IMR-90 (cell line): ENCODE measurements around the gene GPR173. TPM values are rescaled to one million over a fixed set of nuclear protein-coding genes. Genes with fewer than 3 reads are reported as not detected.

Experiments
- ATAC-seq: fragments of 200-7000 bp; cut with Tn5 transposase; 2 replicates; pipeline ENCODE4 v1.9.1; 2020; ENCODE audit warnings: low read depth, mild to moderate bottlenecking, moderate library complexity
- BruUV-seq: library from RNA; stranded (reverse); fragments of 400-500 nt; replicated peaks from 2 replicates; lab custom pipeline; 2021; lab: Mats Ljungman, UMichigan
- CTCF ChIA-PET: fragments of 300-600 bp; formaldehyde crosslinking; extraction: SDS; loops from one replicate; lab custom pipeline; 2021; ENCODE audit warnings: antibody characterized with exemption; lab: Yijun Ruan, JAX
- POLR2A ChIA-PET: fragments of 300-600 bp; sonication (Branson Sonifier 250); formaldehyde crosslinking; loops from one replicate; lab custom pipeline; 2022; ENCODE audit warnings: antibody characterized with exemption; ENCODE audit not compliant: unreplicated experiment; lab: Charles Lee
- DNase-seq: peaks from one replicate; pipeline ENCODE4 v3.0.0; 2013
- H2AFZ ChIP-seq: replicated peaks from 2 replicates; pipeline ENCODE3; 2013; ENCODE audit warnings: low read length, mild to moderate bottlenecking; ENCODE audit not compliant: poor library complexity
- H2AK5ac ChIP-seq: 2 replicates; pipeline ENCODE4 v1.6.1; 2013; ENCODE audit warnings: low read depth, low read length, inconsistent platforms
- H2AK9ac ChIP-seq: replicated peaks from 2 replicates; pipeline ENCODE3; 2013; ENCODE audit warnings: mild to moderate bottlenecking, low read depth, low read length, moderate library complexity; ENCODE audit not compliant: poor library complexity
- H2BK120ac ChIP-seq: 2 replicates; pipeline ENCODE4 v1.6.1; 2013; ENCODE audit warnings: low read depth, low read length, inconsistent platforms
- H2BK15ac ChIP-seq: 3 replicates; pipeline ENCODE4 v1.6.1; 2013; ENCODE audit warnings: low read depth, low read length, inconsistent platforms
- H2BK20ac ChIP-seq: 2 replicates; pipeline ENCODE4 v1.6.1; 2013; ENCODE audit warnings: low read depth, mild to moderate bottlenecking, inconsistent platforms, low read length, moderate library complexity
- H2BK5ac ChIP-seq: 2 replicates; pipeline ENCODE4 v1.6.1; 2013; ENCODE audit warnings: mild to moderate bottlenecking, low read depth, low read length, inconsistent platforms; ENCODE audit not compliant: poor library complexity, severe bottlenecking
- H3K14ac ChIP-seq: replicated peaks from 2 replicates; pipeline ENCODE4 v1.6.1; 2013; ENCODE audit warnings: low read depth, low read length, inconsistent platforms
- H3K18ac ChIP-seq: 2 replicates; pipeline ENCODE4 v1.6.1; 2013; ENCODE audit warnings: low read depth, low read length, control low read depth
- H3K23ac ChIP-seq: 2 replicates; pipeline ENCODE4 v1.6.1; 2013; ENCODE audit warnings: low read depth, low read length, inconsistent platforms
- H3K27ac ChIP-seq: 2 replicates; pipeline ENCODE4 v1.5.1; 2013; ENCODE audit warnings: mild to moderate bottlenecking, control low read depth, low read length; ENCODE audit not compliant: insufficient read depth
- H3K27me3 ChIP-seq: 2 replicates; pipeline ENCODE4 v1.6.1; 2013; ENCODE audit warnings: low read length; ENCODE audit not compliant: control insufficient read depth, insufficient read depth
- H3K36me3 ChIP-seq: 2 replicates; pipeline ENCODE4 v1.6.1; 2013; ENCODE audit warnings: low read length, mixed read lengths; ENCODE audit not compliant: control insufficient read depth, insufficient read depth
- H3K4ac ChIP-seq: 2 replicates; pipeline ENCODE4 v1.6.1; 2013; ENCODE audit warnings: low read depth, low read length, inconsistent platforms
- H3K4me1 ChIP-seq: 2 replicates; pipeline ENCODE4 v1.6.1; 2013; ENCODE audit warnings: low read length, mixed read lengths; ENCODE audit not compliant: control insufficient read depth, insufficient read depth
- H3K4me2 ChIP-seq: 2 replicates; pipeline ENCODE4 v1.6.1; 2013; ENCODE audit warnings: low read depth, mild to moderate bottlenecking, control low read depth, low read length, moderate library complexity
- H3K4me3 ChIP-seq: 2 replicates; pipeline ENCODE4 v1.5.1; 2013; ENCODE audit warnings: low read depth, mild to moderate bottlenecking, control low read depth, low read length, moderate library complexity; ENCODE audit not compliant: insufficient read depth
- H3K56ac ChIP-seq: 2 replicates; pipeline ENCODE4 v1.6.1; 2013; ENCODE audit warnings: low read length, inconsistent platforms; ENCODE audit not compliant: insufficient read depth; ENCODE audit errors: extremely low read depth
- H3K79me1 ChIP-seq, 2 experiments: 2 replicates each; pipeline ENCODE4 v1.6.1; 2013; ENCODE audit warnings: low read length in 2 of 2, inconsistent platforms in 1 of 2, low read depth in 1 of 2
- H3K9ac ChIP-seq: 2 replicates; pipeline ENCODE4 v1.6.1; 2013; ENCODE audit warnings: low read depth, low read length, control low read depth
- H3K9me1 ChIP-seq: 2 replicates; pipeline ENCODE4 v1.6.1; 2013; ENCODE audit warnings: low read length, inconsistent platforms; ENCODE audit not compliant: insufficient read depth
- H3K9me3 ChIP-seq: 2 replicates; pipeline ENCODE4 v1.6.1; 2013; ENCODE audit warnings: low read length; ENCODE audit not compliant: control insufficient read depth, insufficient read depth
- H4K20me1 ChIP-seq: 2 replicates; pipeline ENCODE4 v1.6.1; 2013; ENCODE audit warnings: low read length, inconsistent platforms; ENCODE audit not compliant: insufficient read depth
- H4K5ac ChIP-seq: 2 replicates; pipeline ENCODE4 v1.6.1; 2013; ENCODE audit warnings: mild to moderate bottlenecking, low read depth, low read length, control low read depth
- H4K8ac ChIP-seq, 2 experiments: 2 replicates each; pipeline ENCODE4 v1.6.1; 2013; ENCODE audit warnings: low read depth in 2 of 2, low read length in 2 of 2, control low read depth in 1 of 2, inconsistent platforms in 1 of 2
- H4K91ac ChIP-seq: 2 replicates; pipeline ENCODE4 v1.6.1; 2013; ENCODE audit warnings: low read depth, low read length, inconsistent platforms; ENCODE audit not compliant: insufficient read depth
- BHLHE40 ChIP-seq: fragments of 150-350 bp; IDR thresholded peaks from 2 replicates; pipeline ENCODE4 v1.6.1; 2016; ENCODE audit warnings: mild to moderate bottlenecking, low read depth, low read length
- CEBPB ChIP-seq: IDR thresholded peaks from 2 replicates; pipeline ENCODE4 v1.6.1; 2012; ENCODE audit warnings: low read depth, low read length, improper control_type of control experiment
- CHD1 ChIP-seq: IDR thresholded peaks from 2 replicates; pipeline ENCODE4 v1.6.1; 2012; ENCODE audit warnings: low read depth, low read length, improper control_type of control experiment
- CTCF ChIP-seq: conservative IDR thresholded peaks from 2 replicates; pipeline ENCODE4 v1.5.1; 2012; ENCODE audit warnings: mild to moderate bottlenecking, low read depth, low read length, improper control_type of control experiment
- FOS ChIP-seq: fragments of 150-350 bp; IDR thresholded peaks from 2 replicates; pipeline ENCODE4 v1.6.1; 2016; ENCODE audit warnings: low read depth, low read length
- MAFK ChIP-seq: IDR thresholded peaks from 2 replicates; pipeline ENCODE4 v1.6.1; 2012; ENCODE audit warnings: low read depth, low read length, improper control_type of control experiment
- MAZ ChIP-seq: IDR thresholded peaks from 2 replicates; pipeline ENCODE4 v1.6.1; 2012; ENCODE audit warnings: low read depth, mild to moderate bottlenecking, low read length, improper control_type of control experiment, moderate library complexity, borderline replicate concordance
- MXI1 ChIP-seq: IDR thresholded peaks from 2 replicates; pipeline ENCODE4 v1.6.1; 2012; ENCODE audit warnings: low read depth, mild to moderate bottlenecking, low read length, moderate library complexity, borderline replicate concordance
- NFE2L2 ChIP-seq: fragments of 150-350 bp; IDR thresholded peaks from 2 replicates; pipeline ENCODE4 v1.6.1; 2016; ENCODE audit warnings: low read depth, mild to moderate bottlenecking, low read length
- POLR2A ChIP-seq: IDR thresholded peaks from 2 replicates; pipeline ENCODE4 v1.6.1; 2012; ENCODE audit warnings: mild to moderate bottlenecking, low read depth, low read length
- RAD21 ChIP-seq: IDR thresholded peaks from 2 replicates; pipeline ENCODE4 v1.6.1; 2012; ENCODE audit warnings: low read length, improper control_type of control experiment
- RCOR1 ChIP-seq: IDR thresholded peaks from 2 replicates; pipeline ENCODE4 v1.6.1; 2012; ENCODE audit warnings: mild to moderate bottlenecking, low read length, improper control_type of control experiment; ENCODE audit not compliant: insufficient replicate concordance
- SMC3 ChIP-seq: fragments of 150-350 bp; IDR thresholded peaks from 2 replicates; pipeline ENCODE4 v1.6.1; 2016; ENCODE audit warnings: low read depth, mild to moderate bottlenecking, antibody characterized with exemption, low read length, moderate library complexity
- WGBS, 2 experiments: methylation state at CpG; one replicate each; pipeline versions ENCODE4 v1.1.5 to v1.1.7; 2013; ENCODE audit warnings: missing lambda C conversion rate in 2 of 2; ENCODE audit not compliant: insufficient read length in 1 of 2; ENCODE audit errors: extremely low coverage in 2 of 2; 5-methylcytosine and 5-hydroxymethylcytosine counted together
- dilution Hi-C: fragments of 300-500 bp; cut with HindIII; formaldehyde crosslinking; loops from one replicate; pipeline ENCODE4 v1.14.3; 2018; ENCODE audit warnings: low sequenced_read_pairs; ENCODE audit not compliant: unreplicated experiment
- in situ Hi-C: fragments of 300-500 bp; cut with MboI; formaldehyde crosslinking; loops from 3 replicates; pipeline ENCODE4 v1.14.3; 2019; ENCODE audit warnings: low sequenced_read_pairs, inconsistent platforms, mixed read lengths
- intact Hi-C: fragments of 100-400 bp; cut with micrococcal nuclease; formaldehyde crosslinking; loops from 2 replicates; pipeline ENCODE4 v1.10.0; 2022
- polyA plus RNA-seq, 3 experiments: library from polyadenylated mRNA; depleted of rRNA; stranded (reverse); fragments of >200 nt; gene quantifications; 2 replicates each; pipeline ENCODE4 v1.2.3, GENCODE V29; 2012; ENCODE audit warnings: low replicate concordance in 1 of 3
- total RNA-seq: library from RNA; depleted of rRNA; stranded (reverse); fragments of >200 nt; gene quantifications from 2 replicates; pipeline ENCODE4 v1.2.3, GENCODE V29; 2012
- TF ChIP-seq, protein P1 (sequence below): fragments of 150-350 bp; IDR thresholded peaks from 2 replicates; pipeline ENCODE4 v1.6.1; 2017; ENCODE audit warnings: mild to moderate bottlenecking, antibody characterized with exemption, low read length, low read depth
- TF ChIP-seq, protein P2 (sequence below): fragments of 150-350 bp; IDR thresholded peaks from 2 replicates; pipeline ENCODE4 v1.6.1; 2016; ENCODE audit warnings: low read depth, mild to moderate bottlenecking, low read length, moderate library complexity, borderline replicate concordance

Gene GPR173
- total and polyA plus RNA-seq, 2 of the 4 experiments (the other 2 are of a cell fraction): 0.90 to 6.1 TPM

GRCh38 chrX:53128097-53128749 is 79.6 kb downstream of the GPR173 start:
- POLR2A ChIA-PET: no interaction called here
- H3K27ac ChIP-seq: peak overlapping the region; percentile 88; the same call in 1 of the 2 replicates
- TF ChIP-seq BHLHE40 (no peak), MAZ (no peak), MXI1 (no peak), MAFK (no peak), CEBPB (no peak), NFE2L2 (no peak), RCOR1 (no peak), FOS (no peak), CHD1 (no peak), RAD21 (no peak), SMC3 (no peak), POLR2A (no peak), CTCF (no peak)
- TF ChIP-seq, protein P1, sequence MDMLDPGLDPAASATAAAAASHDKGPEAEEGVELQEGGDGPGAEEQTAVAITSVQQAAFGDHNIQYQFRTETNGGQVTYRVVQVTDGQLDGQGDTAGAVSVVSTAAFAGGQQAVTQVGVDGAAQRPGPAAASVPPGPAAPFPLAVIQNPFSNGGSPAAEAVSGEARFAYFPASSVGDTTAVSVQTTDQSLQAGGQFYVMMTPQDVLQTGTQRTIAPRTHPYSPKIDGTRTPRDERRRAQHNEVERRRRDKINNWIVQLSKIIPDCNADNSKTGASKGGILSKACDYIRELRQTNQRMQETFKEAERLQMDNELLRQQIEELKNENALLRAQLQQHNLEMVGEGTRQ: no peak
- TF ChIP-seq, protein P2, sequence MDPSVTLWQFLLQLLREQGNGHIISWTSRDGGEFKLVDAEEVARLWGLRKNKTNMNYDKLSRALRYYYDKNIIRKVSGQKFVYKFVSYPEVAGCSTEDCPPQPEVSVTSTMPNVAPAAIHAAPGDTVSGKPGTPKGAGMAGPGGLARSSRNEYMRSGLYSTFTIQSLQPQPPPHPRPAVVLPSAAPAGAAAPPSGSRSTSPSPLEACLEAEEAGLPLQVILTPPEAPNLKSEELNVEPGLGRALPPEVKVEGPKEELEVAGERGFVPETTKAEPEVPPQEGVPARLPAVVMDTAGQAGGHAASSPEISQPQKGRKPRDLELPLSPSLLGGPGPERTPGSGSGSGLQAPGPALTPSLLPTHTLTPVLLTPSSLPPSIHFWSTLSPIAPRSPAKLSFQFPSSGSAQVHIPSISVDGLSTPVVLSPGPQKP: no peak

More at GRCh38 chrX:53128097-53128749, 79.6 kb downstream of the GPR173 start:
- Histone ChIP-seq H2BK20ac (peak overlapping the region; percentile 86), H3K36me3 (peaks cover 6% of the 10 kb centered on the region; the same call in 1 of the 2 replicates), H3K9me3 (no peaks in the 10 kb centered on the region), H2BK5ac (peak overlapping the region; percentile 95), H2BK15ac (peak overlapping the region; percentile 16; the same call in 2 of the 3 replicates), H2AK5ac (peak overlapping the region; percentile 46; the same call in 1 of the 2 replicates), H3K18ac (peak overlapping the region; percentile 94), H4K91ac (peak overlapping the region; percentile 89), H4K5ac (peak overlapping the region; percentile 92), H4K20me1 (no peaks in the 10 kb centered on the region), H3K4me2 (peak overlapping the region; percentile 72), H3K56ac (peak overlapping the region; percentile 76; the same call in 1 of the 2 replicates), H3K4me3 (no peak overlapping the region), H3K14ac (peak overlapping the region; percentile 5), H2BK120ac (peak overlapping the region; percentile 66), H2AK9ac (peak overlapping the region; percentile 31), H3K79me1 (peaks cover 4 to 14% of the 10 kb centered on the region in 2 experiments; a peak in 3 of 4 replicates), H2AFZ (peak overlapping the region; percentile 4), H3K9me1 (peaks cover 4% of the 10 kb centered on the region; the same call in 1 of the 2 replicates), H3K23ac (peak overlapping the region; percentile 57), H3K9ac (peak overlapping the region; percentile 5), H3K27me3 (peaks cover 9% of the 10 kb centered on the region), H3K4ac (peak overlapping the region; percentile 78), H3K4me1 (peaks cover 11% of the 10 kb centered on the region), H4K8ac (peak overlapping the region in 1 of 2 experiments; percentile 64; a peak in 3 of 4 replicates)
- no CpG with 5 or more reads among the region's 3 CpGs for WGBS, 2 experiments
- dilution Hi-C loops (no loop called here), in situ Hi-C loops (no loop called here), intact Hi-C loops (no loop called here)
- BruUV-seq: no TSS peak
- CTCF ChIA-PET: no interaction called here
- DNase-seq (peak; percentile 35), ATAC-seq (peak; percentile 69)
